PFSK-1 (cell line): Measurements from ENCODE around the gene SPTBN4.
A peak's percentile ranks its signal among the peaks of the same experiment; 100 is the strongest.

Source experiments
- FOXP2 ChIP-seq: optimal IDR thresholded peaks from 2 replicates; pipeline ENCODE3; 2011; ENCODE audit warnings: borderline replicate concordance, control low read depth, inconsistent platforms; ENCODE audit not compliant: insufficient read depth; ENCODE audit errors: extremely low read length, extremely low read depth
- POLR2AphosphoS5 ChIP-seq: IDR thresholded peaks from 2 replicates; pipeline ENCODE4 v1.6.1; 2012; ENCODE audit warnings: low read depth, mild to moderate bottlenecking, control low read depth, low read length, moderate library complexity
- SIN3A ChIP-seq: IDR thresholded peaks from 2 replicates; pipeline ENCODE4 v1.6.1; 2012; ENCODE audit warnings: mild to moderate bottlenecking, low read length, moderate library complexity, borderline replicate concordance; ENCODE audit not compliant: insufficient read depth
- TAF1 ChIP-seq: IDR thresholded peaks from 2 replicates; pipeline ENCODE4 v1.6.1; 2012; ENCODE audit warnings: low read length, control low read depth, borderline replicate concordance; ENCODE audit not compliant: insufficient read depth
- TF ChIP-seq, protein P1 (sequence below), 2 experiments: IDR thresholded peaks; 2 replicates each; pipeline versions ENCODE4 v1.6.1 to v1.8.0; 2011 to 2012; ENCODE audit warnings: low read depth in 2 of 2, low read length in 2 of 2, control low read depth in 1 of 2, inconsistent platforms in 1 of 2, mild to moderate bottlenecking in 1 of 2, moderate library complexity in 1 of 2; ENCODE audit not compliant: insufficient read depth in 1 of 2

Gene SPTBN4

DNA sequence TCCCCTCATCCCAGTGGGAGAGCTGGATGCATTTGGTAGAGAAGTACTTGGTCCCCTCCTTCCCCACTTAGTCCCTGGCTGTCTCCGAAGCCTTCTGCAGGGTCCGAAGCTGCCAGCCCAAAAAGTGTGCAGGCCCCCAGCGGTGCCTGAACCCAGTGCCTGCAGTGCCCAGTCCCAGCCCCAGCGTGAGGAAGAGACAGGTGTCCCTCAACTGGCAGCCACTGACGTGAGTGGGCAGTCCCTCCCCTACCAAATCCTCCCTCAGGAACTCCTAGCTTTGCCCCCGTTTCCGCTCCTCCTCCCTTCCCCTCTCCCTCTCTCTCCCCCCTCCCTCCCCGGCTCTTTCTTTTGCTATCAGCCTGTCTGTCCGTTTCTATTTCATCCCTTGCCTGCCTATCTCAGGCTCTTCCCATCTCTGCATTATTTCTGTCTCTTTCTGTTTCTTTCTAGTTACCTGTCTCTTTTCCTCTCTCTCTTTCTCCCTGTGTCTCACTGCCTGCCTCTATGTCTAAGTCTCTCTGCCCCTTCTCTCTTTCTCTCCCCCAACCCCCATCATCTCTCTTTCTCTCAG, 132.6 kb downstream of the SPTBN4 start:
- TF ChIP-seq FOXP2: no peak
- no peak for TF ChIP-seq TAF1
- TF ChIP-seq, protein P1, sequence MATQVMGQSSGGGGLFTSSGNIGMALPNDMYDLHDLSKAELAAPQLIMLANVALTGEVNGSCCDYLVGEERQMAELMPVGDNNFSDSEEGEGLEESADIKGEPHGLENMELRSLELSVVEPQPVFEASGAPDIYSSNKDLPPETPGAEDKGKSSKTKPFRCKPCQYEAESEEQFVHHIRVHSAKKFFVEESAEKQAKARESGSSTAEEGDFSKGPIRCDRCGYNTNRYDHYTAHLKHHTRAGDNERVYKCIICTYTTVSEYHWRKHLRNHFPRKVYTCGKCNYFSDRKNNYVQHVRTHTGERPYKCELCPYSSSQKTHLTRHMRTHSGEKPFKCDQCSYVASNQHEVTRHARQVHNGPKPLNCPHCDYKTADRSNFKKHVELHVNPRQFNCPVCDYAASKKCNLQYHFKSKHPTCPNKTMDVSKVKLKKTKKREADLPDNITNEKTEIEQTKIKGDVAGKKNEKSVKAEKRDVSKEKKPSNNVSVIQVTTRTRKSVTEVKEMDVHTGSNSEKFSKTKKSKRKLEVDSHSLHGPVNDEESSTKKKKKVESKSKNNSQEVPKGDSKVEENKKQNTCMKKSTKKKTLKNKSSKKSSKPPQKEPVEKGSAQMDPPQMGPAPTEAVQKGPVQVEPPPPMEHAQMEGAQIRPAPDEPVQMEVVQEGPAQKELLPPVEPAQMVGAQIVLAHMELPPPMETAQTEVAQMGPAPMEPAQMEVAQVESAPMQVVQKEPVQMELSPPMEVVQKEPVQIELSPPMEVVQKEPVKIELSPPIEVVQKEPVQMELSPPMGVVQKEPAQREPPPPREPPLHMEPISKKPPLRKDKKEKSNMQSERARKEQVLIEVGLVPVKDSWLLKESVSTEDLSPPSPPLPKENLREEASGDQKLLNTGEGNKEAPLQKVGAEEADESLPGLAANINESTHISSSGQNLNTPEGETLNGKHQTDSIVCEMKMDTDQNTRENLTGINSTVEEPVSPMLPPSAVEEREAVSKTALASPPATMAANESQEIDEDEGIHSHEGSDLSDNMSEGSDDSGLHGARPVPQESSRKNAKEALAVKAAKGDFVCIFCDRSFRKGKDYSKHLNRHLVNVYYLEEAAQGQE (IDR thresholded peaks at IDR 0.05; ENCODE audit: insufficient read depth in 1 of 2, low read depth in 2 of 2, low read length in 2 of 2): no peak
- peak; percentile 41; the same call in 1 of the 2 replicates for TF ChIP-seq SIN3A
- TF ChIP-seq POLR2AphosphoS5: 0 out of 2 replicates have a peak, but pooled peaks have one; percentile 21

DNA sequence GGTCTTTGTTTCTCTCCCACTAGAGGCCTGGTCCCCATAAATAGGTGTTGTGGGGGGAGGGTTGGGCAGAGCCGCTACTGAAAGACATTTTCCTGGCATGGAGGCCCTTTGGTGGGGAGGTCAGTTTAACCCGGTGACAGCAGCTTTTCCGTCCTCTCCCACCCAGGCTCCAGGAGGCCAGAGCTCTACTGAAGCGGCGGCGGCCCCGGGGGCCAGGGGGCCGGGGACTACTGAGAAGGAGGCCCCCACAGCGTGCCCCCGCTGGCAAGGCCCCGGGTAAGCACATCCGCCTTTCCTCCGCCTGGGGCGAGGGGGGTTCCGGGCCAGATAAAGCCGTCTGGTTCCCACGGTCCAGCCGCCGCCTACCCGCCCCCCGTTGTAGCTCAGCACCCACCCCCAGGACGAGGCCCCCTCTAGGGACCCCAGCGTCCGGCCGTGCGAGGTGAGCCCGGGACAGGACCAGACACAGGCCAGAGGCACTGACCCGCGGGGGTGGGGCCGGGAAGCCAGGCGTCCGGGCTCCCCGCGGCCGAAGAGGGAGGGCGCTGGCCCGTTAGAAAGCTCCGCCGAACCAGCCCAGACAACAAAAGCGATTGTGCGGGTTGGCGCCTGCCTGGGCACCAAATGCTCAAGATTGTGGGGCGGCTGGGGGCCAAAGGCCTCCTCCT, 133.2 kb downstream of the SPTBN4 start:
- TF ChIP-seq, protein P1 (IDR thresholded peaks at IDR 0.05; ENCODE audit: insufficient read depth in 1 of 2, low read depth in 2 of 2, low read length in 2 of 2): no peak
- TF ChIP-seq SIN3A (no peak), FOXP2 (no peak), TAF1 (no peak), POLR2AphosphoS5 (no peak)

DNA sequence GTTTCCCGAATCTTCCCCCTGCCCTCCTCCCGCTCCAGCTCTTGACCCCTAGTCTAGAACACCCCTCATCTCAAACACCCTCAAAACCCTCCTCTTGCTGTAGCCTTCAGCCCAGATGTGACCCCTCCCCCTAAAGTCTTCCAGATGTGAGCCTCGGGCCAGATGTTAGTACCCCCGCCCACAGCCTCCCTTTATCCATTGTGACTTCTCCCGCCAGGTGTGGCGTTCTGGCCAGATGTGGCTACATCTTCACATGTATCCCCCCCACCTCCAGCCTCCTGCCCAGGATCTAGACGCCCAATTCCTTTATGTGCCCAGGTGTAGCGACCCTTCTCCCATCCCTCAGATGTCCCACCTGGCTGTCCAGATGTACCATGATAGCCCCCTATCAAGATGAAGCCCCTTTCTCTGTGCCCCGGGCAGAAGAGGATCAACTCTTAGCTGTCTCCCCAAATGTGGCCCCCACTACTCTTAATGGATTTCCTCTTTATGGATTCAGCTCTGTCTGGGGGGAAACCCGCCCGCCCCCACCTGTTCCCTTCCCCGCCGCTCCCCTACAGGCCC, 133.9 kb downstream of the SPTBN4 start:
- TF ChIP-seq, protein P1 (IDR thresholded peaks at IDR 0.05; ENCODE audit: insufficient read depth in 1 of 2, low read depth in 2 of 2, low read length in 2 of 2): no peak
- no peak for TF ChIP-seq POLR2AphosphoS5
- no peak for TF ChIP-seq SIN3A
- no peak for TF ChIP-seq TAF1
- no peak for TF ChIP-seq FOXP2

DNA sequence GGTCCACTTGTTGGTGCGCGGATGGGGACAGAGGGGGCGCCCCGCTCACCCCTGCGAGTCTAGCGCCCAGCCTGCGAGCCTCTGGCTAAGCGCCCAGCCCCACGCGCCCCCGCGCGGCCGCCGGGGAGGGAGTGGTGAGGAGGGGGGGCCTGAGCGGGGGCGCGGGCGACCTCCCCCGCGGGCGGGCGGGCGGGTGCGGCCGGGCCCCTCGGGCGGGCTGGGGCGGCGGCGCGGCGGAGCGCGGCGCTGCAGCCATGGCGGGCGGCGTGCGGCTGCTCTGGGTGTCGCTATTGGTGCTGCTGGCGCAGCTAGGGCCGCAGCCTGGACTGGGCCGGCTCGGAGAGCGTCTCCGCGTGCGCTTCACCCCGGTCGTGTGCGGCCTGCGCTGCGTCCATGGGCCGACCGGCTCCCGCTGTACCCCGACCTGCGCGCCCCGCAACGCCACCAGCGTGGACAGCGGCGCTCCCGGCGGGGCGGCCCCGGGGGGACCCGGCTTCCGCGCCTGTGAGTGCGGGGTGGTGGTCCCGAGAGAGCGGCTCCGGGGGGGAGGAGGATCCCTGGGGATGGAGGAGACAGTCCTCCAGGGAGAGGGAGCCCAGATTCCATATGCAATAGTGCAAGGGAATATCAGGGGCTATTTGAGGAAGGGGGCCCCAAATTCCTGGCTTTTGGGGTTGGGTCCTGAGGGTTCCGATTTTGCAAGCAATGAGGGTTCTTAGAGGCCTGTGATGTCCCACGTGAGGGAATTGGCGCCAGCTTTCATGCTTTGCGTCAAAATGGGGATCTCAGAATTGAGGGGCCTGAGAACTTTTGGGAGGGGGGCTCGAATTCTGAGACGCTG, 134.6 kb downstream of the SPTBN4 start, which contains the start of gene LTBP4:
Gene LTBP4, plus strand, starts transcription at position 236 of the 841 bp plus-strand sequence. Its CDS starts 19 bp downstream, at position 255.
- TF ChIP-seq POLR2AphosphoS5: no peak
- TF ChIP-seq TAF1: no peak
- TF ChIP-seq, protein P1 (IDR thresholded peaks at IDR 0.05; ENCODE audit: insufficient read depth in 1 of 2, low read depth in 2 of 2, low read length in 2 of 2): no peak
- TF ChIP-seq SIN3A: no peak
- no peak for TF ChIP-seq FOXP2
